ENCODE measurements around the gene PACRG. TPM values are rescaled to one million over a fixed set of nuclear protein-coding genes. Genes with fewer than 3 reads are reported as not detected.

Gene PACRG
- total and polyA plus RNA-seq, 8 donors, result 1.8 to 28.6 (median 3.2) TPM; not detected in 2

DNA sequence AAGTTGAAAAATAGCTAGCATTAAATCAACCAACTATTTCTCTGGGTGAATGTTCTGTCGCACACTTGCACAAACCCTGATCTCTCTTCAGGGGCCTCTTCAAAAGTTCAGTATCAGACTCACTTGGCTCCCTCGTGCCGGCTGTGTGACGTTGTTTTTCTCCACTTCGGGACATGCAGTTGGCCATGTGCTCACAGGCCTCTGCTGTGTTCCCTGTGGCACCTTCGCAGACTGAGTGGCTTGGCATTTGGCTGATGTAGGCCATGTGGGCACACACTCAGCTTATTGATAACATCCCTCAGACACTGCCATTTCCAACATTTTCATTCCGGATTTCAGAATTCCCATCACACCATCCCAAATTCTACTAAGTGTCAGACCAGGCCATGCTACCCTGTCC is 49.3 kb downstream of the PACRG start:
- H3K9me3 ChIP-seq, result peaks cover 0 to 15% (median 5%) of the 10 kb centered on the region in 4 donors
- H3K27me3 ChIP-seq, result no peaks in the 10 kb centered on the region
- intact Hi-C loops (cut with DNase I; ENCODE audit: low total_unique reads), result no loop called here
- H3K4me3 ChIP-seq, result no peak overlapping the region
- DNase-seq, result no peak
- no peak overlapping the region for H3K27ac ChIP-seq
- no peaks in the 10 kb centered on the region for H3K4me1 ChIP-seq
- TF ChIP-seq, protein P1, sequence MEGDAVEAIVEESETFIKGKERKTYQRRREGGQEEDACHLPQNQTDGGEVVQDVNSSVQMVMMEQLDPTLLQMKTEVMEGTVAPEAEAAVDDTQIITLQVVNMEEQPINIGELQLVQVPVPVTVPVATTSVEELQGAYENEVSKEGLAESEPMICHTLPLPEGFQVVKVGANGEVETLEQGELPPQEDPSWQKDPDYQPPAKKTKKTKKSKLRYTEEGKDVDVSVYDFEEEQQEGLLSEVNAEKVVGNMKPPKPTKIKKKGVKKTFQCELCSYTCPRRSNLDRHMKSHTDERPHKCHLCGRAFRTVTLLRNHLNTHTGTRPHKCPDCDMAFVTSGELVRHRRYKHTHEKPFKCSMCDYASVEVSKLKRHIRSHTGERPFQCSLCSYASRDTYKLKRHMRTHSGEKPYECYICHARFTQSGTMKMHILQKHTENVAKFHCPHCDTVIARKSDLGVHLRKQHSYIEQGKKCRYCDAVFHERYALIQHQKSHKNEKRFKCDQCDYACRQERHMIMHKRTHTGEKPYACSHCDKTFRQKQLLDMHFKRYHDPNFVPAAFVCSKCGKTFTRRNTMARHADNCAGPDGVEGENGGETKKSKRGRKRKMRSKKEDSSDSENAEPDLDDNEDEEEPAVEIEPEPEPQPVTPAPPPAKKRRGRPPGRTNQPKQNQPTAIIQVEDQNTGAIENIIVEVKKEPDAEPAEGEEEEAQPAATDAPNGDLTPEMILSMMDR (IDR thresholded peaks at IDR 0.05), result no peak
- TF ChIP-seq POLR2A (IDR thresholded peaks at IDR 0.05) (no peak), EP300 (IDR thresholded peaks at IDR 0.05) (no peak), POLR2AphosphoS5 (IDR thresholded peaks at IDR 0.05) (no peak)
- H3K36me3 ChIP-seq, result no peaks in the 10 kb centered on the region
- 78 to 90% (median 85%) methylated on average over 7 of the region's 7 CpGs for WGBS, 5 donors

DNA sequence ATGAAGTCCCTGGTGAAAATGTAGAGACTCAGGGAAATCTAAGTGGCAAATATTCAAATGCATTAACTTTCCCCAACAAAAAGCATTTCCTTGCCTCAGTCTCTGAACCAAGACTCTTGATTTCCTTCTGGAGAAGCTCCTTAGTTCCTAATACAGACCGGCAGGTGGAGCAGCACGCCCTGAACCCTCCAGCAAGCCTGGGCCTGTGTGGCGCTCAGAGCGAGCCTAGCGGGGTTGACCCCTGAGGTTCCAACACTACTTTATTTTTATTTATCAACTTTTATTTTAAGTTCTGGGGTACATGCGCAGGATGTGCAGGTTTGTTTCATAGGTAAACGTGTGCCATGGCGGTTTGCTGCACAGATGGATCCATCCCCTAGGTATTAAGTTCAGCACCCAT is 50.8 kb downstream of the PACRG start:
- H3K27me3 ChIP-seq, result no peaks in the 10 kb centered on the region
- intact Hi-C loops (cut with DNase I; ENCODE audit: low total_unique reads), result no loop called here
- H3K9me3 ChIP-seq, result peaks cover 0 to 18% (median 6%) of the 10 kb centered on the region in 4 donors
- TF ChIP-seq, protein P1 (IDR thresholded peaks at IDR 0.05), result no peak
- TF ChIP-seq POLR2A (IDR thresholded peaks at IDR 0.05) (no peak), EP300 (IDR thresholded peaks at IDR 0.05) (no peak), POLR2AphosphoS5 (IDR thresholded peaks at IDR 0.05) (no peak)
- H3K27ac ChIP-seq, result no peak overlapping the region
- H3K4me3 ChIP-seq, result no peak overlapping the region
- WGBS, 5 donors, result 96 to 99% (median 97%) methylated on average over 8 of the region's 8 CpGs
- H3K36me3 ChIP-seq, result no peaks in the 10 kb centered on the region
- no peaks in the 10 kb centered on the region for H3K4me1 ChIP-seq
- no peak for DNase-seq

DNA sequence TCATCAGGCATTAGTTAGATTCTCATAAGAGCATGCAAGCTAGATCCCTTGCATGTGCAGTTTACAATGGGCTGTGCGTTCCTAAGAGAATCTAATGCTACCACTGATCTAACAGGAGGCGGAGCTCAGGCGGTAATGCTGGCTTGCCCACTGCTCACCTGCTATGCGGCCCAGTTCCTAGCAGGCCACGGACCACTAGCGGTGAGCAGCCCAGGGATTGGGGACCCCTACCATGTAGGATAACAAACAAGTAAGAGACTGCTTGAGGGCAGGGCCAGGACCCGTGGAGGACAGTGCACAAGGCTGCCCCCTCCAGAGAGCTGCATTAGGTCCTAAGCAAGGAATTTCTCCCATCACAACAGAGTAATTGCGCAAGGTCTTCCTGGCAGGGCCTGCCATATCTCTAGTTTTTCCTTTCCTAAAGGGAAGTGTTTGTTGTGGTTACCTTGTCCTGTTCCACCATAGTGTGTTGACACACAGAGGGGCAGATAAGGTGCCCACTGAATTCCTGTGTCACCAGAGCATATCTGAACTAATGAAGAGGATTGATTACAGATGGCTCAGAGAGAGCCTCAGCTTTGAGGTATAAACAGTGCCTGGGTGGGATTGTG is 58.0 kb downstream of the PACRG start:
- intact Hi-C loops (cut with DNase I; ENCODE audit: low total_unique reads), result no loop called here

DNA sequence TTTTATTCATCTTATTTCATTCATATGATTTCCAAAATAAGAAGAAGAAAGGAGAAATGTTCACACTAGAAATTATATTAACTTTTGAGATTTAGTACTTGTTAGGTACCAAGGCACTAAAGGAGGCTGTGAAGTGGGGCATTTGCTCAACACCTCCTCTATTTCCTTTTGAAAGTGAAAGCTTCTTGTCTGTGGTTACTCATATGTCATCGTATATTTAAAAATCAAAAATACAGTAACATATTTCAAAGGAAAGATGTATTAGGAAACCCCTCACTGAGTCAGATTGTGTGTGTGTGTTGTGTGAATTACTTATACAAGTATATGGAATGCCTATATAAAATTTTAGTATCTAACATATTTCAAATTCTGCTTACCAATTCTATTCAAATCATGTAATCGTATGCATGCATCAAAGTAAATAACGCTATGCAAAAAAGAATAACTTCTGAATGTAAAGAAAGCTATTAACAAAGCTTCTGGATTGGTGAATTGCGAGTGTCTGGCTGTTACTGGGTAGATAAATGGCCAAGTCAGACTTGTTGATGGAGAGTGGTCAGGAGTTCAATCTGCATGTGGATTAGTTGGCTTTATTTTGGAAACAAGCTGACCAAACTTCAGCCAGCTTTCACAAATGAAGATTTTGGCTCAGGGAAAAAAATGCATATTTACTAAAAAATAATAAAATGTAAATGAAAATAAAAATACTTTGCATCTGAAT is 70.9 kb downstream of the PACRG start:
- Histone ChIP-seq H3K9me3 (no peaks in the 10 kb centered on the region), H3K4me3 (no peak overlapping the region), H3K36me3 (no peaks in the 10 kb centered on the region), H3K4me1 (no peaks in the 10 kb centered on the region), H3K27ac (no peak overlapping the region), H3K27me3 (no peaks in the 10 kb centered on the region)
- TF ChIP-seq EP300 (IDR thresholded peaks at IDR 0.05) (no peak), POLR2A (IDR thresholded peaks at IDR 0.05) (no peak), POLR2AphosphoS5 (IDR thresholded peaks at IDR 0.05) (no peak)
- TF ChIP-seq, protein P1 (IDR thresholded peaks at IDR 0.05), result no peak
- intact Hi-C loops (cut with DNase I; ENCODE audit: low total_unique reads), result no loop called here
- 64 to 77% (median 70%) methylated on average over 4 of the region's 4 CpGs for WGBS, 5 donors
- no peak for DNase-seq

More for the DNA sequence above, 58.0 kb downstream of the PACRG start:
- H3K4me1 ChIP-seq, result no peaks in the 10 kb centered on the region
- no peak for TF ChIP-seq POLR2AphosphoS5 (IDR thresholded peaks at IDR 0.05)
- no peak for TF ChIP-seq POLR2A (IDR thresholded peaks at IDR 0.05)
- no peak for TF ChIP-seq EP300 (IDR thresholded peaks at IDR 0.05)
- TF ChIP-seq, protein P1 (IDR thresholded peaks at IDR 0.05), result no peak
- no peak for DNase-seq
- H3K27me3 ChIP-seq, result no peaks in the 10 kb centered on the region
- WGBS, 5 donors, result 90 to 93% (median 92%) methylated on average over 7 to 8 of the region's 8 CpGs
- peaks cover 0 to 18% (median 9%) of the 10 kb centered on the region in 4 donors for H3K9me3 ChIP-seq
- no peak overlapping the region for H3K27ac ChIP-seq
- H3K36me3 ChIP-seq, result no peaks in the 10 kb centered on the region
- H3K4me3 ChIP-seq, result no peak overlapping the region

Measured in stomach (tissue), 9 donors.